ENCODE results near the gene ZNF521.

Gene ZNF521

GRCh38 chr18:25140124-25140961 lies 211.6 kb downstream of the ZNF521 start:
- TF ChIP-seq MYC (IDR thresholded peaks at IDR 0.05; ENCODE audit: low read depth, low read length) (no peak), POLR2A (IDR thresholded peaks at IDR 0.05; ENCODE audit: extremely low read depth, insufficient read length) (no peak), MAX (IDR thresholded peaks at IDR 0.05; ENCODE audit: low read depth, low read length) (no peak), CTCF (IDR thresholded peaks at IDR 0.05; ENCODE audit: low read depth, low read length) (no peak)
- H3K4me3 ChIP-seq (ENCODE audit: low read depth, low read length) = no peak overlapping the region
- DNase-seq (ENCODE audit: low read depth) = no peak

- no peak for DNase-seq (ENCODE audit: low read depth)
- H3K4me3 ChIP-seq (ENCODE audit: low read depth, low read length) = no peak overlapping the region
- TF ChIP-seq POLR2A (IDR thresholded peaks at IDR 0.05; ENCODE audit: extremely low read depth, insufficient read length) = no peak
- no peak for TF ChIP-seq MYC (IDR thresholded peaks at IDR 0.05; ENCODE audit: low read depth, low read length)
- TF ChIP-seq CTCF (IDR thresholded peaks at IDR 0.05; ENCODE audit: low read depth, low read length) = no peak
- TF ChIP-seq MAX (IDR thresholded peaks at IDR 0.05; ENCODE audit: low read depth, low read length) = no peak
These were observed 214.8 kb downstream of the ZNF521 start for GRCh38 chr18:25137197-25137472.

GRCh38 chr18:25136416-25137196 lies 215.4 kb downstream of the ZNF521 start:
- no peak overlapping the region for H3K4me3 ChIP-seq (ENCODE audit: low read depth, low read length)
- no peak for DNase-seq (ENCODE audit: low read depth)
- TF ChIP-seq MAX (IDR thresholded peaks at IDR 0.05; ENCODE audit: low read depth, low read length) = no peak
- no peak for TF ChIP-seq CTCF (IDR thresholded peaks at IDR 0.05; ENCODE audit: low read depth, low read length)
- TF ChIP-seq MYC (IDR thresholded peaks at IDR 0.05; ENCODE audit: low read depth, low read length) = no peak
- TF ChIP-seq POLR2A (IDR thresholded peaks at IDR 0.05; ENCODE audit: extremely low read depth, insufficient read length) = no peak

- no peak for DNase-seq (ENCODE audit: low read depth)
- TF ChIP-seq CTCF (IDR thresholded peaks at IDR 0.05; ENCODE audit: low read depth, low read length) (no peak), POLR2A (IDR thresholded peaks at IDR 0.05; ENCODE audit: extremely low read depth, insufficient read length) (no peak), MAX (IDR thresholded peaks at IDR 0.05; ENCODE audit: low read depth, low read length) (no peak), MYC (IDR thresholded peaks at IDR 0.05; ENCODE audit: low read depth, low read length) (no peak)
- H3K4me3 ChIP-seq (ENCODE audit: low read depth, low read length) = no peak overlapping the region
These were observed 217.1 kb downstream of the ZNF521 start for GRCh38 chr18:25134861-25135260.

GRCh38 chr18:25133879-25134278 lies 218.1 kb downstream of the ZNF521 start:
- H3K4me3 ChIP-seq (ENCODE audit: low read depth, low read length) = no peak overlapping the region
- TF ChIP-seq MAX (IDR thresholded peaks at IDR 0.05; ENCODE audit: low read depth, low read length) (no peak), MYC (IDR thresholded peaks at IDR 0.05; ENCODE audit: low read depth, low read length) (no peak), CTCF (IDR thresholded peaks at IDR 0.05; ENCODE audit: low read depth, low read length) (no peak), POLR2A (IDR thresholded peaks at IDR 0.05; ENCODE audit: extremely low read depth, insufficient read length) (no peak)
- no peak for DNase-seq (ENCODE audit: low read depth)
